Left ventricle myocardium inferior (tissue), 1 donor: ENCODE results near the gene ZMIZ1. TPM values are rescaled to one million over a fixed set of nuclear protein-coding genes. Genes with fewer than 3 reads are reported as not detected.

ENCODE experiments used
- DNase-seq: peaks from one replicate; pipeline ENCODE4 v3.0.0-alpha.2; 2020
- H3K27ac ChIP-seq: fragments of 200-600 bp; replicated peaks from 2 replicates; pipeline ENCODE4 v1.8.0; 2021
- H3K27me3 ChIP-seq: fragments of 200-600 bp; 2 replicates; pipeline ENCODE4 v1.8.0; 2021; ENCODE audit warnings: low read depth
- H3K36me3 ChIP-seq: fragments of 200-600 bp; 2 replicates; pipeline ENCODE4 v1.8.0; 2021
- H3K4me1 ChIP-seq: fragments of 200-600 bp; 2 replicates; pipeline ENCODE4 v1.8.0; 2021
- H3K4me3 ChIP-seq: fragments of 200-600 bp; 2 replicates; pipeline ENCODE4 v1.8.0; 2021; ENCODE audit warnings: mild to moderate bottlenecking, moderate library complexity
- H3K9me3 ChIP-seq: fragments of 200-600 bp; replicated peaks from 2 replicates; pipeline ENCODE4 v1.8.0; 2021
- intact Hi-C: fragments of 100-400 bp; cut with micrococcal nuclease; formaldehyde crosslinking; loops from one replicate; pipeline ENCODE4 v1.11.0; 2022
- total RNA-seq: library from RNA; stranded (reverse); fragmentation: NEBNext Ultra II Directional; extraction: Animal tissue kit (Norgen Biotek cat#: 25700); gene quantifications from one replicate; pipeline ENCODE4 v1.2.1, GENCODE V29; 2021
- TF ChIP-seq, protein P1 (sequence below): fragments of 200-600 bp; IDR thresholded peaks from 2 replicates; pipeline ENCODE4 v1.8.0; 2021; ENCODE audit warnings: antibody characterized with exemption, mild to moderate bottlenecking, borderline replicate concordance
- donor health status: DM: no; HTN: yes; CAD: no; lungs with severe emphysema.

ZMIZ1 gene
- total RNA-seq, 1 donor from 2014 or later, result 55.9 TPM

GRCh38 chr10:79229071-79229541, 160.3 kb downstream of the ZMIZ1 start:
- H3K4me1 ChIP-seq, result peaks cover 58% of the 10 kb centered on the region
- TF ChIP-seq, protein P1, sequence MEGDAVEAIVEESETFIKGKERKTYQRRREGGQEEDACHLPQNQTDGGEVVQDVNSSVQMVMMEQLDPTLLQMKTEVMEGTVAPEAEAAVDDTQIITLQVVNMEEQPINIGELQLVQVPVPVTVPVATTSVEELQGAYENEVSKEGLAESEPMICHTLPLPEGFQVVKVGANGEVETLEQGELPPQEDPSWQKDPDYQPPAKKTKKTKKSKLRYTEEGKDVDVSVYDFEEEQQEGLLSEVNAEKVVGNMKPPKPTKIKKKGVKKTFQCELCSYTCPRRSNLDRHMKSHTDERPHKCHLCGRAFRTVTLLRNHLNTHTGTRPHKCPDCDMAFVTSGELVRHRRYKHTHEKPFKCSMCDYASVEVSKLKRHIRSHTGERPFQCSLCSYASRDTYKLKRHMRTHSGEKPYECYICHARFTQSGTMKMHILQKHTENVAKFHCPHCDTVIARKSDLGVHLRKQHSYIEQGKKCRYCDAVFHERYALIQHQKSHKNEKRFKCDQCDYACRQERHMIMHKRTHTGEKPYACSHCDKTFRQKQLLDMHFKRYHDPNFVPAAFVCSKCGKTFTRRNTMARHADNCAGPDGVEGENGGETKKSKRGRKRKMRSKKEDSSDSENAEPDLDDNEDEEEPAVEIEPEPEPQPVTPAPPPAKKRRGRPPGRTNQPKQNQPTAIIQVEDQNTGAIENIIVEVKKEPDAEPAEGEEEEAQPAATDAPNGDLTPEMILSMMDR, result no peak
- H3K27ac ChIP-seq, result peak overlapping the region; percentile 47
- DNase-seq, result no peak
- H3K36me3 ChIP-seq, result peaks cover 28% of the 10 kb centered on the region
- no peaks in the 10 kb centered on the region for H3K27me3 ChIP-seq
- no peak overlapping the region for H3K4me3 ChIP-seq
- intact Hi-C loops, result loop anchor here (10.0 kb wide), 1 partner anchor 46 kb away; no protein-coding TSS in a partner anchor
- H3K9me3 ChIP-seq, result no peaks in the 10 kb centered on the region

DNA sequence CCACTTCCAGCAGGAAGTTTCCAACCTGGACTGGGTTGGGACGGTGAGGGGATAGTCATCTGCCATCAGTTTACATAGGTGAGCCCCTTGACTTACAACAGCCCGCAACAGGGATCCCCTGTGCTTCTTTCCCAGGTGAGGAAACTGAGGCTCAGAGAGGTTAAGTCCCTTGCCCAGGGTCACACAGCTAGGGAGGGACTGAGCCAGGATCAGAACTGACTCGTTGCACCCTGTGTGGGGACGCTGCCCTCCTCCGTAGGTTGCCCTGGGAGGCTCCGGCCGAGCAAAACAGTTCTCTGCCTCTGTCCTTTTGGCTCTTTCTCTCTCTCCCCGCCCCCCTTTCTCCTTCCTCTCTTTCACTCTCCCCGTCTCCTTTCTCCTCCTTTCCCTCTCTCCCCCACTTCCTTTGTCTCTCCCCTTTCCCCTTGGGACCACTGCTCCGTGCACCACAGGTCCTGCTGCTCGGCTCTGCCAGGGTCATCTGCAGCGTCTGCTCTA, 161.1 kb downstream of the ZMIZ1 start:
- Histone ChIP-seq H3K4me1 (peaks cover 58% of the 10 kb centered on the region), H3K27me3 (no peaks in the 10 kb centered on the region), H3K36me3 (peaks cover 28% of the 10 kb centered on the region), H3K9me3 (no peaks in the 10 kb centered on the region), H3K27ac (peak overlapping the region; percentile 47), H3K4me3 (no peak overlapping the region)
- no peak for DNase-seq
- intact Hi-C loops, result loop anchor here (10.0 kb wide), 1 partner anchor 45 kb away; no protein-coding TSS in a partner anchor
- TF ChIP-seq, protein P1, result no peak

DNA sequence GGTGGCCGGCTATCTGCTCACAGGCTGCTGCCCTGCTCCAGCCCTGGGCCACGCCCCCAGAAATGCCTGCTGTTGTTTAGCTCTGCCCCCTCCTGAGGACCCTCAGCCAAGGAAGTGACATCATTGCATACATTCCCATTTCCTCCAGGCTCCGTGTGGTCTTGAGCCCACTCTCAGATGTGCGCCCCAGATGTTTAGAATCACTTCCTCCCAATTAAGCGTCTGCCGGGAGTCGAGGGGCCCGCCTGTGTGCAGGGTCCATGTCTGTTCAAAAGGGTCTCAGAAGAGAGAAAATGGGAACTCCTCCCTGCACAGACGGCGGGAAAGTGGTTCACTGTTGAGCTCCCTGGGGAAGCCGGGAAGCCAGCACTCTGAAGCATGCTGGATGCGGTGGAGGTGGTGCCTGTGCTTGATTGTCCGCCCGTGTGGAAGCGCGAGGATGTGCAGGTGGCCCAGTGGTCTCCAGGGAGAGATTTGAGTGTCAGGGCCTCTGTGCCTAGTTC, 161.6 kb downstream of the ZMIZ1 start:
- peaks cover 61% of the 10 kb centered on the region for H3K4me1 ChIP-seq
- no peak for DNase-seq
- peak overlapping the region; percentile 47 for H3K27ac ChIP-seq
- TF ChIP-seq, protein P1, result no peak
- H3K9me3 ChIP-seq, result no peaks in the 10 kb centered on the region
- H3K4me3 ChIP-seq, result no peak overlapping the region
- no peaks in the 10 kb centered on the region for H3K27me3 ChIP-seq
- intact Hi-C loops, result no loop called here
- H3K36me3 ChIP-seq, result peaks cover 28% of the 10 kb centered on the region

- H3K4me1 ChIP-seq, result peaks cover 66% of the 10 kb centered on the region
- H3K9me3 ChIP-seq, result no peaks in the 10 kb centered on the region
- no peak for DNase-seq
- no peaks in the 10 kb centered on the region for H3K27me3 ChIP-seq
- peak overlapping the region; percentile 47 for H3K27ac ChIP-seq
- no peak overlapping the region for H3K4me3 ChIP-seq
- intact Hi-C loops, result no loop called here
- TF ChIP-seq, protein P1, result no peak
- H3K36me3 ChIP-seq, result peaks cover 28% of the 10 kb centered on the region
Measured at GRCh38 chr10:79230850-79231249, 162.1 kb downstream of the ZMIZ1 start.

- intact Hi-C loops, result no loop called here
- Histone ChIP-seq H3K9me3 (no peaks in the 10 kb centered on the region), H3K4me3 (no peak overlapping the region), H3K4me1 (peaks cover 74% of the 10 kb centered on the region), H3K27me3 (no peaks in the 10 kb centered on the region), H3K27ac (no peak overlapping the region), H3K36me3 (peaks cover 21% of the 10 kb centered on the region)
- TF ChIP-seq, protein P1, result no peak
- no peak for DNase-seq
Measured at GRCh38 chr10:79231908-79232307, 163.1 kb downstream of the ZMIZ1 start.
